ENCODE results near the gene ANKDD1B. TPM values are rescaled to one million over a fixed set of nuclear protein-coding genes. Genes with fewer than 3 reads are reported as not detected.
"Not testable (repeated sequence)": the region's sequence is repeated elsewhere in the genome, so short reads cannot be mapped to it uniquely, and the experiment has no call there.

The ANKDD1B gene
- total and polyA plus RNA-seq, 10 donors: 0.20 to 1.4 (median 0.40) TPM

DNA sequence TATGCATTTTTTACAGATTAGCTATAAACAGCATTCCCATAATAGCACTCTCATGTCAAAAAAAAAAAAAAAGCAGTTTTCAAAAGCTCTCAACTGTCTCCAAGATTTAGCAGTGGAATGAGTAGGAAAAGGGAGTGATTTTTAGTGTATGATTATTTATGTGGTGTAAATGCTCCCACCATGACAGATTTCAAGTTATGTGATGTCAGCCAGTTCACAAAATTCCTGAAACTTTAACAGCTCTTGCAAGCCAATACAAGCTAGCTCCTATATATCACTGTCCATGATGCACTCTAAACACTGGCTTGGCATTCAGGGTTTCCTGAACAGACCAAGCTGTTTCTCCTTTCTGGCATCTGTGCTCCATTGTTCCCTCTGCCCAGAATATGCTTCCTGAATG, 7.9 kb upstream of the ANKDD1B start:
- no peak overlapping the region for H3K4me3 ChIP-seq
- no peak overlapping the region for H3K27ac ChIP-seq
- TF ChIP-seq, protein P1, sequence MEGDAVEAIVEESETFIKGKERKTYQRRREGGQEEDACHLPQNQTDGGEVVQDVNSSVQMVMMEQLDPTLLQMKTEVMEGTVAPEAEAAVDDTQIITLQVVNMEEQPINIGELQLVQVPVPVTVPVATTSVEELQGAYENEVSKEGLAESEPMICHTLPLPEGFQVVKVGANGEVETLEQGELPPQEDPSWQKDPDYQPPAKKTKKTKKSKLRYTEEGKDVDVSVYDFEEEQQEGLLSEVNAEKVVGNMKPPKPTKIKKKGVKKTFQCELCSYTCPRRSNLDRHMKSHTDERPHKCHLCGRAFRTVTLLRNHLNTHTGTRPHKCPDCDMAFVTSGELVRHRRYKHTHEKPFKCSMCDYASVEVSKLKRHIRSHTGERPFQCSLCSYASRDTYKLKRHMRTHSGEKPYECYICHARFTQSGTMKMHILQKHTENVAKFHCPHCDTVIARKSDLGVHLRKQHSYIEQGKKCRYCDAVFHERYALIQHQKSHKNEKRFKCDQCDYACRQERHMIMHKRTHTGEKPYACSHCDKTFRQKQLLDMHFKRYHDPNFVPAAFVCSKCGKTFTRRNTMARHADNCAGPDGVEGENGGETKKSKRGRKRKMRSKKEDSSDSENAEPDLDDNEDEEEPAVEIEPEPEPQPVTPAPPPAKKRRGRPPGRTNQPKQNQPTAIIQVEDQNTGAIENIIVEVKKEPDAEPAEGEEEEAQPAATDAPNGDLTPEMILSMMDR (IDR thresholded peaks at IDR 0.05 in 8 of 11, conservative IDR thresholded peaks at IDR 0.05 in 3 of 11): no peak
- no peak for TF ChIP-seq POLR2AphosphoS5 (IDR thresholded peaks at IDR 0.05)
- no peak for TF ChIP-seq POLR2A (IDR thresholded peaks at IDR 0.05)
- DNase-seq: no peak
- peaks cover 0 to 13% (median 0%) of the 10 kb centered on the region in 6 donors for H3K4me1 ChIP-seq
- intact Hi-C loops (cut with DNase I; ENCODE audit: low total_unique reads): no loop called here
- no peaks in the 10 kb centered on the region for H3K27me3 ChIP-seq (replicated peaks in 1 of 7)
- no peaks in the 10 kb centered on the region for H3K9me3 ChIP-seq
- H3K36me3 ChIP-seq: peaks cover 0 to 60% (median 10%) of the 10 kb centered on the region in 6 donors

DNA sequence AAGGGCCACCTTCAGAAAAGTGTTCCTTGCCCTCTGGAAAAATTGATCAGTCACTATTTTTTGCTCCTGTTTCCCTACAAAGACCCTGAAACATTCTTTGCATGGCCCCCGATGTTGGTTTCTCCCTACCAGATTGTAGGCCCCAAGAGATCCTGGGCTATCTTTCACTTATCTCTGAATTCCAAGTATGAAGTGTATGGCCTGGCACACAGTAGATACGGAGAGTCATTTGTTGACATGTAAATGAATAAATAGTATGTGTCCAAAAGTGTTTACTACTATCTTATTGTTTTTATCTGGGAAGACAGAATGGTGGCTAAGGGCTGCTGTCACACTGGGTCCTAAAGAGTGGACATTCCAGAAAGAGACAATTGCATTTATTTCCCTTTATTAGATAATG, 7.4 kb upstream of the ANKDD1B start:
- WGBS, 5 donors: 89 to 100% (median 95%) methylated on average over 2 of the region's 2 CpGs
- H3K36me3 ChIP-seq: peaks cover 0 to 55% (median 10%) of the 10 kb centered on the region in 6 donors
- TF ChIP-seq POLR2AphosphoS5 (IDR thresholded peaks at IDR 0.05): no peak
- TF ChIP-seq POLR2A (IDR thresholded peaks at IDR 0.05): no peak
- TF ChIP-seq, protein P1 (IDR thresholded peaks at IDR 0.05 in 8 of 11, conservative IDR thresholded peaks at IDR 0.05 in 3 of 11): no peak
- H3K27ac ChIP-seq: no peak overlapping the region
- H3K27me3 ChIP-seq (replicated peaks in 1 of 7): no peaks in the 10 kb centered on the region
- no peaks in the 10 kb centered on the region for H3K9me3 ChIP-seq
- H3K4me1 ChIP-seq: peaks cover 0 to 13% (median 0%) of the 10 kb centered on the region in 6 donors
- intact Hi-C loops (cut with DNase I; ENCODE audit: low total_unique reads): no loop called here
- H3K4me3 ChIP-seq: no peak overlapping the region
- DNase-seq: no peak

DNA sequence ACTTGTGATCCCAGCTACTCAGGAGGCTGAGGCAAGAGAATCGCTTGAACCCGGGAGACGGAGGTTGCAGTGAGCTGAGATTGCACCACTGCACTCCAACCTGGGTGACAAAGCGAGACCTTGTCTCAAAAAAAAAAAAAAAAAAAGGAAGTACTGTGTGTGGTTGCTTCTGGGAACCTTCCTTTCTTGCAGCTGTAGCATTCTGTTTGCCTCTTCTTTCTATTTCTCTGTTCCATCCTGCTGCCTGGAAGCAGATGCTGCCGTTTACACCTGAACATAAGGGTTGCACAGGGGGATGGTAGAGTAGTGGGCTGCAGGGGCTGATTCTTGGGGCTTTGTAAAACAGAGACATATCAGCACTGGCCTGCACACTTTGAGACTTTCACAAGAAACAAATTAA, 3.9 kb upstream of the ANKDD1B start:
- H3K9me3 ChIP-seq; DNase-seq; H3K4me3 ChIP-seq; intact Hi-C loops (cut with DNase I; ENCODE audit: low total_unique reads): not testable (repeated sequence)
- Histone ChIP-seq H3K4me1 (peaks cover 0 to 32% (median 14%) of the 10 kb centered on the region in 6 donors), H3K27ac (peak overlapping the region in 2 of 8 donors; percentile 33 to 36), H3K36me3 (peaks cover 0 to 24% (median under 1%) of the 10 kb centered on the region in 6 donors), H3K27me3 (replicated peaks in 1 of 7) (peaks cover 0 to 18% (median 8%) of the 10 kb centered on the region in 7 donors)
- WGBS, 5 donors: 33 to 70% (median 60%) methylated on average over 5 of the region's 5 CpGs

DNA sequence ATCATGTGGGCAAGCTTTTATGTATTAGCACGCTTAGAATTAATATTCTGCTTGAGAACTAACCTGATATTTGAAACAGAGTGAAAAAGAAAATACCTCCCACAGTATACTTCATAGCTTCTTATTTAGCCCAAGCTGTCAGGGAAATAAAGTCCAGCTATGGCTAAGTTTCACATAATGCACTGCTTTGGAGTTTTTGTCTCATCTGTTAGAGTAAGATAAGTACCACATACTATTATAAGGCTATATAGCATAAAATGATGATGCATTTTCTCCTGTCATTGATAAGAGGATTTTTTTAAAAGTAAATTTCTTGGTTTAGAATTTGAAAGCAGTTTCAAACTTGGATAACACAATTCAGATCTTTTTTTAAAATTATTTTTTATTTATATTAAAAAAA, 2.4 kb upstream of the ANKDD1B start:
- Histone ChIP-seq H3K9me3 (no peaks in the 10 kb centered on the region), H3K4me1 (peaks cover 0 to 34% (median 14%) of the 10 kb centered on the region in 6 donors), H3K27me3 (replicated peaks in 1 of 7) (peaks cover 0 to 21% (median 8%) of the 10 kb centered on the region in 7 donors), H3K4me3 (no peak overlapping the region), H3K27ac (no peak overlapping the region), H3K36me3 (peaks cover 0 to 9% (median 0%) of the 10 kb centered on the region in 6 donors)
- TF ChIP-seq POLR2A (IDR thresholded peaks at IDR 0.05) (no peak), POLR2AphosphoS5 (IDR thresholded peaks at IDR 0.05) (no peak)
- TF ChIP-seq, protein P1 (IDR thresholded peaks at IDR 0.05 in 8 of 11, conservative IDR thresholded peaks at IDR 0.05 in 3 of 11): no peak
- DNase-seq: no peak
- intact Hi-C loops (cut with DNase I; ENCODE audit: low total_unique reads): no loop called here
- WGBS, 5 donors: 91 to 100% (median 97%) methylated on average over 1 of the region's 1 CpG

DNA sequence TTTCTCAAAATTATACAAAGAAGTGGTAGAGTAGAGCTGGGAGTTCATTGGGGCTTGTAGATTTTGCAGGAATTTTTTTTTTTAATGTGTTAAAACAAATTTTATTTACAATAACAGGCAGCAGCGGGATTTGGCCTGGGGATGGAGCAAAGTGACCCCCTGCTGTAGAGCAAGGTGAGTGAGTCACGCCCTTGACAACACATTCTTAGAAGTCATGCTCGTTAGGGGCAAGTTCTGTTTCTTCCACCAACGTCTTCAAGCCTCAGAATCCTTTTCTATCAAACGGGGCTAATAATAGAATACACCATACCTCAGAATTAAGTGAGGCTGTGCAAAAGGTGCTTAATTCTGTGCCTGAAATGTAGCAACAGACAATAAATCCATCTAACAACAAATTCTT, 1.1 kb upstream of the ANKDD1B start:
- Histone ChIP-seq H3K4me1 (peaks cover 0 to 34% (median 14%) of the 10 kb centered on the region in 6 donors), H3K27me3 (replicated peaks in 1 of 7) (peaks cover 0 to 21% (median 8%) of the 10 kb centered on the region in 7 donors), H3K27ac (no peak overlapping the region), H3K4me3 (no peak overlapping the region), H3K9me3 (no peaks in the 10 kb centered on the region), H3K36me3 (no peaks in the 10 kb centered on the region)
- 87 to 93% (median 92%) methylated on average over 5 of the region's 5 CpGs for WGBS, 5 donors
- intact Hi-C loops (cut with DNase I; ENCODE audit: low total_unique reads): no loop called here
- TF ChIP-seq, protein P1 (IDR thresholded peaks at IDR 0.05 in 8 of 11, conservative IDR thresholded peaks at IDR 0.05 in 3 of 11): no peak
- TF ChIP-seq POLR2A (IDR thresholded peaks at IDR 0.05): no peak
- TF ChIP-seq POLR2AphosphoS5 (IDR thresholded peaks at IDR 0.05): no peak
- DNase-seq: no peak

DNA sequence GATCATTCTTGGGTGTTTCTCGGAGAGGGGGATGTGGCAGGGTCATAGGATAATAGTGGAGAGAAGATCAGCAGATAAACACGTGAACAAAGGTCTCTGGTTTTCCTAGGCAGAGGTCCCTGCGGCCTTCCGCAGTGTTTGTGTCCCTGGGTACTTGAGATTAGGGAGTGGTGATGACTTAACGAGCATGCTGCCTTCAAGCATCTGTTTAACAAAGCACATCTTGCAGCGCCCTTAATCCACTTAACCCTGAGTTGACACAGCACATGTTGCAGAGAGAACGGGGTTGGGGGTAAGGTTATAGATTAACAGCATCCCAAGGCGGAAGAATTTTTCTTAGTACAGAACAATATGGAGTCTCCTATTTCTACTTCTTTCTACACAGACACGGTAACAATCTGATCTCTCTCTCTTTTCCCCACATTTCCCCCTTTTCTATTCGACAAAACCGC, 368 bp upstream of the ANKDD1B start:
- Histone ChIP-seq H3K4me1 (peaks cover 0 to 34% (median 14%) of the 10 kb centered on the region in 6 donors), H3K27me3 (replicated peaks in 1 of 7) (peaks cover 0 to 21% (median 8%) of the 10 kb centered on the region in 7 donors), H3K4me3 (peak overlapping the region in 7 of 8 donors; percentile 20 to 62 (median 30))
- DNase-seq; H3K27ac ChIP-seq; intact Hi-C loops (cut with DNase I; ENCODE audit: low total_unique reads); H3K36me3 ChIP-seq; H3K9me3 ChIP-seq: not testable (repeated sequence)
- WGBS, 5 donors: 31 to 41% (median 34%) methylated on average over 11 of the region's 11 CpGs
